Islet precursor cell (in vitro differentiated cells): ENCODE data around the gene PODN.

Experiments used
- DNase-seq: peaks from one replicate; pipeline ENCODE4 v3.0.0-alpha.2; 2018

Gene PODN

GRCh38 chr1:53090227-53091147, 28.5 kb downstream of the PODN start:
- no peak for DNase-seq

GRCh38 chr1:53091841-53092645, 30.0 kb downstream of the PODN start:
- DNase-seq: no peak

GRCh38 chr1:53092659-53093450, 30.8 kb downstream of the PODN start:
- DNase-seq: no peak

- no peak for DNase-seq
Observed at GRCh38 chr1:53093451-53093754, 31.4 kb downstream of the PODN start.

- no peak for DNase-seq
Observed at GRCh38 chr1:53093778-53094532, 31.9 kb downstream of the PODN start.

- no peak for DNase-seq
Observed at GRCh38 chr1:53094533-53094919, 32.5 kb downstream of the PODN start.

GRCh38 chr1:53104289-53104913, 42.4 kb downstream of the PODN start:
- DNase-seq: no peak

GRCh38 chr1:53107090-53107489, 45.1 kb downstream of the PODN start:
- DNase-seq: no peak

GRCh38 chr1:53107570-53108322, 45.7 kb downstream of the PODN start:
- DNase-seq: peak; percentile 87

- no peak for DNase-seq
Observed at GRCh38 chr1:53108646-53109580, 46.9 kb downstream of the PODN start.

- no peak for DNase-seq
Observed at GRCh38 chr1:53110370-53111072, 48.5 kb downstream of the PODN start.

GRCh38 chr1:53111073-53111556, 49.1 kb downstream of the PODN start:
- DNase-seq: peak; percentile 80

- DNase-seq: no peak
Observed at GRCh38 chr1:53111693-53112092, 49.7 kb downstream of the PODN start.

- peak; percentile 82 for DNase-seq
Observed at GRCh38 chr1:53112271-53112774, 50.3 kb downstream of the PODN start.

- no peak for DNase-seq
Observed at GRCh38 chr1:53112861-53113260, 50.8 kb downstream of the PODN start.

GRCh38 chr1:53114090-53114489, 52.1 kb downstream of the PODN start:
- no peak for DNase-seq

GRCh38 chr1:53114581-53115400, 52.8 kb downstream of the PODN start:
- no peak for DNase-seq
